Neural cell (in vitro differentiated cells): Measurements from ENCODE around the gene LRRC63.

ENCODE experiments used
- EP300 ChIP-seq: fragments of 450-650 bp; conservative IDR thresholded peaks from 2 replicates; pipeline ENCODE4 v1.6.1; 2014; ENCODE audit warnings: antibody characterized with exemption, mild to moderate bottlenecking, moderate library complexity; ENCODE audit not compliant: poor library complexity, severe bottlenecking
- RAD21 ChIP-seq: fragments of 450-650 bp; conservative IDR thresholded peaks from 2 replicates; pipeline ENCODE4 v1.6.1; 2014; ENCODE audit warnings: antibody characterized with exemption, mild to moderate bottlenecking, moderate library complexity
- SMC3 ChIP-seq: fragments of 450-650 bp; conservative IDR thresholded peaks from 2 replicates; pipeline ENCODE4 v1.6.1; 2014; ENCODE audit warnings: antibody characterized with exemption, mild to moderate bottlenecking, moderate library complexity; ENCODE audit not compliant: poor library complexity
- TAF1 ChIP-seq: IDR thresholded peaks from 2 replicates; pipeline ENCODE4 v1.6.1; 2012; ENCODE audit warnings: low read depth
- TF ChIP-seq, protein P1 (sequence below): fragments of 450-650 bp; IDR thresholded peaks from 2 replicates; pipeline ENCODE4 v1.5.1; 2014; ENCODE audit warnings: antibody characterized with exemption, mild to moderate bottlenecking, moderate library complexity; ENCODE audit not compliant: poor library complexity, severe bottlenecking
- TF ChIP-seq, protein P2 (sequence below): IDR thresholded peaks from 2 replicates; pipeline ENCODE4 v1.6.1; 2012; ENCODE audit warnings: borderline replicate concordance

DNA sequence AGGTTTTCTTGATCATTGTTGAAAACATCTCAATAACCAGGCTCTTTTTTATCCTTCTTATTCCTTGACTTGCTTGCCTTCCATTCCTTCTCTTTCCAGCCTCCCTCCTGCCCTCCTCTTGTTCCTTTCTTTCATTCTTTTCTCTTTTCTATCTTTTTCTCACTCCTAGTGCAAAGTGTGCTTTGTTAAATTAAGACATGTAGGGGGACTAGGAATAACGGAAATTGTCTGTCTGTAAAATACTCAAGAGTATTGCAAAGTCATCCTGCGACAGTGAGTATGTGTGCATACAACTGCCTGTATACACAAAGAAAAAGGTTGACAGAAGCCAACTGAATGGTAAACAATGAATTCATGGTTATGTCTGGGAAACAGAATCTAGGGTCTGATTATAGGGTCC is 70.1 kb downstream of the LRRC63 start:
- TF ChIP-seq EP300, result no peak
- TF ChIP-seq RAD21, result no peak
- TF ChIP-seq, protein P1, sequence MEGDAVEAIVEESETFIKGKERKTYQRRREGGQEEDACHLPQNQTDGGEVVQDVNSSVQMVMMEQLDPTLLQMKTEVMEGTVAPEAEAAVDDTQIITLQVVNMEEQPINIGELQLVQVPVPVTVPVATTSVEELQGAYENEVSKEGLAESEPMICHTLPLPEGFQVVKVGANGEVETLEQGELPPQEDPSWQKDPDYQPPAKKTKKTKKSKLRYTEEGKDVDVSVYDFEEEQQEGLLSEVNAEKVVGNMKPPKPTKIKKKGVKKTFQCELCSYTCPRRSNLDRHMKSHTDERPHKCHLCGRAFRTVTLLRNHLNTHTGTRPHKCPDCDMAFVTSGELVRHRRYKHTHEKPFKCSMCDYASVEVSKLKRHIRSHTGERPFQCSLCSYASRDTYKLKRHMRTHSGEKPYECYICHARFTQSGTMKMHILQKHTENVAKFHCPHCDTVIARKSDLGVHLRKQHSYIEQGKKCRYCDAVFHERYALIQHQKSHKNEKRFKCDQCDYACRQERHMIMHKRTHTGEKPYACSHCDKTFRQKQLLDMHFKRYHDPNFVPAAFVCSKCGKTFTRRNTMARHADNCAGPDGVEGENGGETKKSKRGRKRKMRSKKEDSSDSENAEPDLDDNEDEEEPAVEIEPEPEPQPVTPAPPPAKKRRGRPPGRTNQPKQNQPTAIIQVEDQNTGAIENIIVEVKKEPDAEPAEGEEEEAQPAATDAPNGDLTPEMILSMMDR, result no peak
- TF ChIP-seq, protein P2, sequence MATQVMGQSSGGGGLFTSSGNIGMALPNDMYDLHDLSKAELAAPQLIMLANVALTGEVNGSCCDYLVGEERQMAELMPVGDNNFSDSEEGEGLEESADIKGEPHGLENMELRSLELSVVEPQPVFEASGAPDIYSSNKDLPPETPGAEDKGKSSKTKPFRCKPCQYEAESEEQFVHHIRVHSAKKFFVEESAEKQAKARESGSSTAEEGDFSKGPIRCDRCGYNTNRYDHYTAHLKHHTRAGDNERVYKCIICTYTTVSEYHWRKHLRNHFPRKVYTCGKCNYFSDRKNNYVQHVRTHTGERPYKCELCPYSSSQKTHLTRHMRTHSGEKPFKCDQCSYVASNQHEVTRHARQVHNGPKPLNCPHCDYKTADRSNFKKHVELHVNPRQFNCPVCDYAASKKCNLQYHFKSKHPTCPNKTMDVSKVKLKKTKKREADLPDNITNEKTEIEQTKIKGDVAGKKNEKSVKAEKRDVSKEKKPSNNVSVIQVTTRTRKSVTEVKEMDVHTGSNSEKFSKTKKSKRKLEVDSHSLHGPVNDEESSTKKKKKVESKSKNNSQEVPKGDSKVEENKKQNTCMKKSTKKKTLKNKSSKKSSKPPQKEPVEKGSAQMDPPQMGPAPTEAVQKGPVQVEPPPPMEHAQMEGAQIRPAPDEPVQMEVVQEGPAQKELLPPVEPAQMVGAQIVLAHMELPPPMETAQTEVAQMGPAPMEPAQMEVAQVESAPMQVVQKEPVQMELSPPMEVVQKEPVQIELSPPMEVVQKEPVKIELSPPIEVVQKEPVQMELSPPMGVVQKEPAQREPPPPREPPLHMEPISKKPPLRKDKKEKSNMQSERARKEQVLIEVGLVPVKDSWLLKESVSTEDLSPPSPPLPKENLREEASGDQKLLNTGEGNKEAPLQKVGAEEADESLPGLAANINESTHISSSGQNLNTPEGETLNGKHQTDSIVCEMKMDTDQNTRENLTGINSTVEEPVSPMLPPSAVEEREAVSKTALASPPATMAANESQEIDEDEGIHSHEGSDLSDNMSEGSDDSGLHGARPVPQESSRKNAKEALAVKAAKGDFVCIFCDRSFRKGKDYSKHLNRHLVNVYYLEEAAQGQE, result no peak
- no peak for TF ChIP-seq TAF1
- TF ChIP-seq SMC3, result no peak
